Measurements from ENCODE around the gene DHODH. TPM values are rescaled to one million over a fixed set of nuclear protein-coding genes. Genes with fewer than 3 reads are reported as not detected.

DHODH gene
- total and polyA plus RNA-seq, 2 of the 13 experiments (the other 11 are each of a cell fraction or from before 2014, with no cell fraction given), result 10.7 to 16.4 TPM

DNA sequence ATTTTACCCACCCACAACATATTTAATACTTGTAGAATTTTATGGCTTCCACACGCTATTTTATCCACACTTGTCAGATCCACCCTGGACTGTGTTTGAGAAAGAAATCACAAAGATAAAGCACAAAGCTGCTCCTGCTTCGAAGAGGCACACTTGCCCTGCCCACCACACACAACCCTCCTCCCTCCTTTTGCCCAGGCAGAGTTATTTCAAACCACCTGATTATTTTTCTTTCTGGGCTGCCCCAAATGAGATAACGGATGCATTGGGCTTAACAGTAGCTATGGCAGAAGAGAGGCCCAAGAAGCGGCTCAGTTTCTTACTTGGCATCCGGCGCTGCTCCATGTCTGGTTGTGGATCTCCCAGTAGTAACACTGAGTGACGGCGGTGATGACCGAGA lies 35.5 kb upstream of the DHODH start:
- ATAC-seq (no peak), FAIRE-seq (no peak), DNase-seq (ENCODE audit: low spot score) (no peak)
- Histone ChIP-seq H3K4me1 (ENCODE audit: insufficient read depth, low read length) (peaks cover 32% of the 10 kb centered on the region), H3K9ac (ENCODE audit: insufficient read depth, low read depth, low read length) (no peak overlapping the region), H3K4me3 (replicated peaks in 1 of 3; ENCODE audit: insufficient read depth in 1 of 3, low read depth in 2 of 3, low read length in 3 of 3) (no peak overlapping the region), H3K27ac (ENCODE audit: extremely low read length, insufficient read depth, low read length) (no peak overlapping the region), H3K36me3 (replicated peaks in 1 of 2; ENCODE audit: control insufficient read depth in 1 of 2, insufficient read depth in 2 of 2, low read length in 2 of 2) (no peaks in the 10 kb centered on the region), H3K79me2 (ENCODE audit: insufficient read depth, low read length) (no peaks in the 10 kb centered on the region), H3K27me3 (ENCODE audit: control insufficient read depth in 1 of 2, insufficient read depth in 2 of 2, low read length in 2 of 2) (peaks cover 0 to 4% of the 10 kb centered on the region in 2 experiments; a peak in 2 of 5 replicates), H4K20me1 (ENCODE audit: insufficient read depth, low read length) (no peaks in the 10 kb centered on the region), H3K4me2 (ENCODE audit: low read depth, low read length) (no peak overlapping the region), H2AFZ (ENCODE audit: low read length) (no peak overlapping the region), H3K9me3 (ENCODE audit: low read length) (no peaks in the 10 kb centered on the region)
- 68% methylated on average over 9 of the region's 9 CpGs for WGBS (ENCODE audit: low lambda C conversion rate)
- BruUV-seq (replicated peaks), result no TSS peak
- intact Hi-C loops (cut with micrococcal nuclease; ENCODE audit: unreplicated experiment), result no loop called here
- CTCF ChIA-PET (ENCODE audit: low intra/inter-chr PET ratio, low total read pairs), result no interaction called here
- POLR2A ChIA-PET, result no interaction called here
- in situ Hi-C loops (cut with HindIII; ENCODE audit: extremely low pct_ligation_motif_present, low pct_unique_long_range_greater_than_20kb), result no loop called here
- TF ChIP-seq, protein P1, sequence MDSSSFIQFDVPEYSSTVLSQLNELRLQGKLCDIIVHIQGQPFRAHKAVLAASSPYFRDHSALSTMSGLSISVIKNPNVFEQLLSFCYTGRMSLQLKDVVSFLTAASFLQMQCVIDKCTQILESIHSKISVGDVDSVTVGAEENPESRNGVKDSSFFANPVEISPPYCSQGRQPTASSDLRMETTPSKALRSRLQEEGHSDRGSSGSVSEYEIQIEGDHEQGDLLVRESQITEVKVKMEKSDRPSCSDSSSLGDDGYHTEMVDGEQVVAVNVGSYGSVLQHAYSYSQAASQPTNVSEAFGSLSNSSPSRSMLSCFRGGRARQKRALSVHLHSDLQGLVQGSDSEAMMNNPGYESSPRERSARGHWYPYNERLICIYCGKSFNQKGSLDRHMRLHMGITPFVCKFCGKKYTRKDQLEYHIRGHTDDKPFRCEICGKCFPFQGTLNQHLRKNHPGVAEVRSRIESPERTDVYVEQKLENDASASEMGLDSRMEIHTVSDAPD (CRISPR knock-in tag; IDR thresholded peaks at IDR 0.05), result no peak
- TF ChIP-seq ZNF451 (CRISPR knock-in tag; IDR thresholded peaks at IDR 0.05) (no peak), RBM22 (optimal IDR thresholded peaks at IDR 0.05; ENCODE audit: low read length) (no peak), MBD4 (IDR thresholded peaks at IDR 0.05; ENCODE audit: borderline replicate concordance, low read length) (no peak), NR2F2 (IDR thresholded peaks at IDR 0.05; ENCODE audit: borderline replicate concordance, low read depth) (no peak), NR2C2 (CRISPR knock-in tag; IDR thresholded peaks at IDR 0.05; ENCODE audit: borderline replicate concordance) (no peak), ZNF101 (CRISPR knock-in tag; IDR thresholded peaks at IDR 0.05; ENCODE audit: borderline replicate concordance, low read depth) (no peak), ZNF3 (CRISPR knock-in tag; IDR thresholded peaks at IDR 0.05) (no peak), ZSCAN29 (CRISPR knock-in tag; conservative IDR thresholded peaks at IDR 0.05) (no peak), ZNF777 (CRISPR knock-in tag; IDR thresholded peaks at IDR 0.05) (no peak)
- TF ChIP-seq, protein P2, sequence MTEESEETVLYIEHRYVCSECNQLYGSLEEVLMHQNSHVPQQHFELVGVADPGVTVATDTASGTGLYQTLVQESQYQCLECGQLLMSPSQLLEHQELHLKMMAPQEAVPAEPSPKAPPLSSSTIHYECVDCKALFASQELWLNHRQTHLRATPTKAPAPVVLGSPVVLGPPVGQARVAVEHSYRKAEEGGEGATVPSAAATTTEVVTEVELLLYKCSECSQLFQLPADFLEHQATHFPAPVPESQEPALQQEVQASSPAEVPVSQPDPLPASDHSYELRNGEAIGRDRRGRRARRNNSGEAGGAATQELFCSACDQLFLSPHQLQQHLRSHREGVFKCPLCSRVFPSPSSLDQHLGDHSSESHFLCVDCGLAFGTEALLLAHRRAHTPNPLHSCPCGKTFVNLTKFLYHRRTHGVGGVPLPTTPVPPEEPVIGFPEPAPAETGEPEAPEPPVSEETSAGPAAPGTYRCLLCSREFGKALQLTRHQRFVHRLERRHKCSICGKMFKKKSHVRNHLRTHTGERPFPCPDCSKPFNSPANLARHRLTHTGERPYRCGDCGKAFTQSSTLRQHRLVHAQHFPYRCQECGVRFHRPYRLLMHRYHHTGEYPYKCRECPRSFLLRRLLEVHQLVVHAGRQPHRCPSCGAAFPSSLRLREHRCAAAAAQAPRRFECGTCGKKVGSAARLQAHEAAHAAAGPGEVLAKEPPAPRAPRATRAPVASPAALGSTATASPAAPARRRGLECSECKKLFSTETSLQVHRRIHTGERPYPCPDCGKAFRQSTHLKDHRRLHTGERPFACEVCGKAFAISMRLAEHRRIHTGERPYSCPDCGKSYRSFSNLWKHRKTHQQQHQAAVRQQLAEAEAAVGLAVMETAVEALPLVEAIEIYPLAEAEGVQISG (CRISPR knock-in tag; IDR thresholded peaks at IDR 0.05), result no peak
- TF ChIP-seq, protein P3, sequence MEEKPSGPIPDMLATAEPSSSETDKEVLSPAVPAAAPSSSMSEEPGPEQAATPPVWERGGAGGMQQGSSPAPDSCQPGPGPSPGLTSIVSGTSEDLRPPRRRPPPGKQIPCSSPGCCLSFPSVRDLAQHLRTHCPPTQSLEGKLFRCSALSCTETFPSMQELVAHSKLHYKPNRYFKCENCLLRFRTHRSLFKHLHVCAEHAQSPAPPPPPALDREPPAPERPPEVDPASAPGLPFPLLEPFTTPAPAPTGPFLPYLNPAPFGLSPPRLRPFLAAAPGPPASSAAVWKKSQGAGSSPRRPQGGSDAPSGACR (CRISPR knock-in tag; IDR thresholded peaks at IDR 0.05), result no peak
- TF ChIP-seq, protein P4, sequence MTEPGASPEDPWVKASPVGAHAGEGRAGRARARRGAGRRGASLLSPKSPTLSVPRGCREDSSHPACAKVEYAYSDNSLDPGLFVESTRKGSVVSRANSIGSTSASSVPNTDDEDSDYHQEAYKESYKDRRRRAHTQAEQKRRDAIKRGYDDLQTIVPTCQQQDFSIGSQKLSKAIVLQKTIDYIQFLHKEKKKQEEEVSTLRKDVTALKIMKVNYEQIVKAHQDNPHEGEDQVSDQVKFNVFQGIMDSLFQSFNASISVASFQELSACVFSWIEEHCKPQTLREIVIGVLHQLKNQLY (CRISPR knock-in tag; IDR thresholded peaks at IDR 0.05), result no peak
- TF ChIP-seq, protein P5, sequence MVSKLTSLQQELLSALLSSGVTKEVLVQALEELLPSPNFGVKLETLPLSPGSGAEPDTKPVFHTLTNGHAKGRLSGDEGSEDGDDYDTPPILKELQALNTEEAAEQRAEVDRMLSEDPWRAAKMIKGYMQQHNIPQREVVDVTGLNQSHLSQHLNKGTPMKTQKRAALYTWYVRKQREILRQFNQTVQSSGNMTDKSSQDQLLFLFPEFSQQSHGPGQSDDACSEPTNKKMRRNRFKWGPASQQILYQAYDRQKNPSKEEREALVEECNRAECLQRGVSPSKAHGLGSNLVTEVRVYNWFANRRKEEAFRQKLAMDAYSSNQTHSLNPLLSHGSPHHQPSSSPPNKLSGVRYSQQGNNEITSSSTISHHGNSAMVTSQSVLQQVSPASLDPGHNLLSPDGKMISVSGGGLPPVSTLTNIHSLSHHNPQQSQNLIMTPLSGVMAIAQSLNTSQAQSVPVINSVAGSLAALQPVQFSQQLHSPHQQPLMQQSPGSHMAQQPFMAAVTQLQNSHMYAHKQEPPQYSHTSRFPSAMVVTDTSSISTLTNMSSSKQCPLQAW (CRISPR knock-in tag; IDR thresholded peaks at IDR 0.05), result no peak
- TF ChIP-seq, protein P6, sequence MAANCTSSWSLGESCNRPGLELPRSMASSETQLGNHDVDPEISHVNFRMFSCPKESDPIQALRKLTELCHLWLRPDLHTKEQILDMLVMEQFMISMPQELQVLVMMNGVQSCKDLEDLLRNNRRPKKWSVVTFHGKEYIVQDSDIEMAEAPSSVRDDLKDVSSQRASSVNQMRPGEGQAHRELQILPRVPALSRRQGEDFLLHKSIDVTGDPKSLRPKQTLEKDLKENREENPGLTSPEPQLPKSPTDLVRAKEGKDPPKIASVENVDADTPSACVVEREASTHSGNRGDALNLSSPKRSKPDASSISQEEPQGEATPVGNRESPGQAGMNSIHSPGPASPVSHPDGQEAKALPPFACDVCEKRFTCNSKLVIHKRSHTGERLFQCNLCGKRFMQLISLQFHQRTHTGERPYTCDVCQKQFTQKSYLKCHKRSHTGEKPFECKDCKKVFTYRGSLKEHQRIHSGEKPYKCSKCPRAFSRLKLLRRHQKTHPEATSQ (CRISPR knock-in tag; IDR thresholded peaks at IDR 0.05; ENCODE audit: borderline replicate concordance), result no peak
